ENCODE results near the gene PSMD1.
"Not testable (repeated sequence)": the region's sequence is repeated elsewhere in the genome, so short reads cannot be mapped to it uniquely, and the experiment has no call there.

Gene PSMD1

DNA sequence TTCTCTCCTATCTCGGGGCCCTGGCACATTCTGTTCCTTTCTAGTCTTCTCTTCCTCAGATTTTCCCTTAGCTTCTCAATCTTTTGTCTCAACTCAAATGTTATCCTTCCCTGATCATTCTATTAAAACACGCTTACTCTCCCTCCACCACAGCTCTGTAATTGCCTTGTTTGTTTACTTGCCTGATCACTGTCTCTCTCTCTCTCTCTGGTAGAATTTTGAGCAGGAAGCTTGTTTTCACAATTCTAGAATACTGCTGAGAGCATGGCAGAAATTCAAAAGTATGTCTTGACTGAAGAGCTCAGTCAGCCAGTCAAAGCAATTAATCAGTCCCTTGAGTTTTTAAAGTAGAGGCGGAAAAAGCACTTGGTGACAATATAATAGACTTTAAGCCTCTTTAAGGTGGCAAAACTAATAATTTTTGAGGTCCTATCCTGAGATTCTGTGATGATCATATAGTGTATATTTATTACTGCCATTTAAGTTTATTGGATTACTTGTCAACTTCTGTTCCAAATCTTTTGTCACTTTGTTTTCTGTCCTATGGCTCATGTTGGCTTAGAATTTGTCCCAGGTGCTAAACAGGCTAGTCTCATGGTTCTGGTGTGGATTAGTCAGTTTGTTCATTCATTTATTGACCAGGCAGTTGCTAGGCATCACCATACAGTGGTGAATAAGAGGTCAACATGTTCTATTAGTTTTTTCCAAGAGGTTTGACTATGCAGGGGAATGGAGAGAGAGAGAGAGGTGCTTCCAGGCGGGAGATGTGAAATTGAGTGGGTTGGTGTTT lies 2.3 kb downstream of the PSMD1 start:
- DNase-seq: no peak

DNA sequence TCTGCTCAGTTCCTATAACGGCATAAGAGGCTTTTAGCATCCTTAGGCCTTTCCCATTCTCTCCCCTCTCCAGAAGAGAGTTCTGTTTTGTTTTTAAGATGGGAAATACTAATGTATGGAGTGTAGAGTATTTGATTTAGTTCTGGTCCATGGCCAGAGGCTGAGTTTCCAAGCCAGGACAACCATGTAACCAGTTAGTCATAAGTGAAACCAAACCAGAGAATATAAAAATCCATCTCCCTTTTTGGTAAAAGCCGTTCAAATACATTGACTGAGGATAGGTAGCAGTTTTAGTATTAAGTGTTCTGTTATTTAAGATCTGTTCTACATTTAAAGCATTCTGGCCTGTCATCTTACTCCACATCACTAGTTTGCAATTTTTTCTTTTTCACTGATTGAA lies 3.1 kb downstream of the PSMD1 start:
- no peak for DNase-seq

DNA sequence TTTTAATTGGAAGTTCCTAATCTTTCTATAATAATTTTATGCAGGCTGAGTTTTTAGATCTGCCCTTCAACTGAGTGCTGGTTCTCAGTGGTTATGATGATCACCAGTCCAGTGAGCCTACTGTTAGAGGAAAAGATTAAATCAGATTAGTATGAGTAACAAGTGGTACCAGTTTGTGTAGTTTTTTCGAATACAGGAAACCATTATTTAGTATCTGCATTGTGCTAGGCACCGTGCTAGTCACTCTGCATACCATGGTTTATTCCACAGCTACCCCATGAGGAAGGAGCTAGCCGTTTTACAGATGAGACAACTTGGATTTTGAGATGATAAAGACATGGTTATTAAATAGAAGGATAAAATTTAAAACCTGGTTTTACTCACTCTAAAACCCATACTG lies 6.1 kb downstream of the PSMD1 start:
- no peak for DNase-seq

DNA sequence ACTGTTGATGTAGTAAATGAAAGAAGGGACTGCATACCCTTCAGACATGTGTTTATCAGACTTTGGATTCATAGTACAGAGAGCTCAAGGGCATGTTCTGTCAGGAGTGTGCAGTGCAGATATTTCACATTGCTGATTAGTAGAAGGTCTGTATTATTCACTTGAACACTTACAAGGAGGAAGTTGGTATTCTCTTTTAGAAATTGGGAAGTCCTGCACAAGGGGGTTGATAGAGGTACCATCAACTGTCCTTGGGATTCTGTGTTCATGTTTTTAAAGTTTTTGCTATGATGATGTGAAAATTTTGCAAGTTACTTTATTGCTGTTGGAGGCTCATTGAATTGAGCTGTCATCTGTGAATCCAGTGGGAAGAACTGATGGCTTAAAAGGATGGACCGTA lies 6.7 kb downstream of the PSMD1 start:
- DNase-seq: no peak

DNA sequence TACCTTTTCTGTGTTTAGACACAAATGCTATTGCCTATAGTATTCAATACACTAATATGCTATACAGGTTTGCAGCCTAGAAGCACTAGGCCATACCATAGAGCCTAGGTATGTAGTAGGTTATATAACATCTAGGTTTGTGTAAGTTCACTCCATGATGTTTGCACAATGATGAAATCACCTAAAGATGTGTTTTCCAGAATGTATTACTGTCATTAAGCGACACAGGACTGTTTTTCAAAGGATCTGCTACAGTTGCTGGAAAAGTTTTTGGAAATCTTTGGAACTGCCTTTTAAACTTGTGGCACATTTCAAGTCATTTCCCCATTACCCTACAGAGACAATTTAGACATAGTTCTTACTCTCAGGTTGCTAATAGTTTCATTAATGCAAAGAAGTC lies 9.3 kb downstream of the PSMD1 start:
- no peak for DNase-seq

DNA sequence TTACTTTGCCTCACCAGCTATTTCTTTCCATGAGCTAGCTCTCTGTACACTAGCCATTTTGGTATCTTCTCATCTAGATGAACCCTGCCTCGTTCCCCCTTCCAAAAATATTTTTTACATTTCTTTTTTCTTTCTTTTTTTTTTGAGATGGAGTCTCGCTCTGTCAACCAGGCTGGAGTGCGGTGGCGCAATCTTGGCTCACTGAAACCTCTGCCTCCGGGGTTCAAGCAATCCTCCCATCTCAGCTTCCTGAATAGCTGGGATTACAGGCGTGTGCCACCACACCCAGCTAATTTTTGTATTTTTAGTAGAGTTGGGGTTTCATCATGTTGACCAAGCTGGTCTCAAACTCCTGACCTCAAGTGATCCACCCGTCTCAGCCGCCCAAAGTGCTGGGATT lies 10.9 kb downstream of the PSMD1 start:
- DNase-seq: not testable (repeated sequence)

DNA sequence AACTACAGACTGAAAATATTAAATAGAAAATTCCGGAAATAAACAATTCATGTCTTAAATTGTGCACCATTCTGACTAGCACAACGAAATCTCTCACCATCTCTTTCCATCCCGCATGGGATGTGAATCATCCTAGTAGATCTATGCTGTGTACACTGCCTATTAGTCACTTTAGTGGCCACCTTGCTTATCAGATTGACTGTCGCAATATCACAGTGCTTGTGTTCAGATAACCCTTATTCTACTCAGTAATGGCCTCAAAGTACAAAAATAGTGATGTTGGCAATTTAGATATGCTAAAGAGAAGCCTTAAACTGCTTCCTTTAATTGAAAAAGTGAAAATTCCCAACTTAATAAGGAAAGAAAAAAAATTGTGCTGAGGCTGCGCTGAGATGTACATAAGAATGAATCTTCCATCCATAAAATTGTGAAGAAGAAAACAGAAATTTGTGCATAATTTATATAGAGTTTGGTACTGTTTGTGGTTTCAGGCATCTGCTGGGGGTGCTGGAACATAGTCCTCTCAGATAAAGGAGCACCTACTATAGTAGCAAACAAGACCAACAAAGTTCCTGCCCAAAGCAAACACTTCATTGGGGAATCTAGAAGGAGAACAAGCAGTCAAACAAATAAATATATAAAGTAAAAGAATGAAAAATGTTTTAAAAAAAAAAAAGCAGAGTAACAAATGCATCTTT lies 12.0 kb downstream of the PSMD1 start:
- DNase-seq: no peak

DNA sequence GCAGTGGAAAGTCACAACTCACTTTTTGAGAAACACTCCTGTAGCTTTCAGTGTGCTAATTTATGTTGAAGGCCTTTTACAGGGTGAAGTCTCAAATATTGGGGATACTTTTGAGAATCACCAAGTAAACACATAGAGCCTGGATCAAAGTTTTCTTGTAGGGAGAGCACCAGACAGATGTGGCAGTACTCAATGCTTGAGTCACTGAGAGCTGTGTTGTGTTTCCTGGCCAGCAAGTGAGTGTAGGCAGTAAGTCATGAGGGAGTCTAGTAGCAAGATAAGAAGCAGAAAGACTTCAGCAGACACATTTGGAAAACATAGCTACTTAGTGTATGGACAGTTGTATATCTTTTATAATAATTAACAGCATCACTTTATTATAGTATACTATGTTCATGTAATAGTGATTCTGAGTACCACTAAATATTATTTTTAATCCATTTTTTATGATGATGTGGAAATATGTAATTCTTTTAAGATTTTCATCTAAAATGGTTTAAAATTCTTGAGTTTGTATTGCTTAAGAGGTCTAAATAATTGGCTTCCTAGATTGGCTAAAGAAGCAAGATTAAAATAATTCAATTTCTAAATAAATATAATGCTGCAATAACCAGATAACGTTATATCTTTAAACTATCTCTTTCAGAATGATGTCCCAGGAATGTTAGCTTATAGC lies 12.8 kb downstream of the PSMD1 start:
- DNase-seq: no peak

DNA sequence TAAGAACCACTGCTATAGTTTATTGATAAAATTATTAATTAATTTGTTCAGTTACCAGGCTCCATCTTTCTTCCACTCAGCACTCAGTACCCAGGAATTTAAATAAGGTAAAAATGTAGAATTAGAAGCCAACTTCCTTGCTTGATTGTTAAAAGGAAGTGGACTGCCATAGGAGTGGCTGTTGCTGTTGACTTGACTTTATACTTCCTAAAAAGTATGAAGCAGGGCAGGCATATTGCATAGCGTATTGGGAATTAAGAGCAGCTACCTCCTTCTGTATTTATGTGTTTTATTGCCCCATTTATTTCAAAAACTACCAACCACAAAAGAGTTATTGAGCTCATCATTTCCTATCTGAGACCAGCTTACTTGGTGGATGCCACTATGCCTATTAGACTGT lies 27.9 kb downstream of the PSMD1 start:
- DNase-seq: no peak

DNA sequence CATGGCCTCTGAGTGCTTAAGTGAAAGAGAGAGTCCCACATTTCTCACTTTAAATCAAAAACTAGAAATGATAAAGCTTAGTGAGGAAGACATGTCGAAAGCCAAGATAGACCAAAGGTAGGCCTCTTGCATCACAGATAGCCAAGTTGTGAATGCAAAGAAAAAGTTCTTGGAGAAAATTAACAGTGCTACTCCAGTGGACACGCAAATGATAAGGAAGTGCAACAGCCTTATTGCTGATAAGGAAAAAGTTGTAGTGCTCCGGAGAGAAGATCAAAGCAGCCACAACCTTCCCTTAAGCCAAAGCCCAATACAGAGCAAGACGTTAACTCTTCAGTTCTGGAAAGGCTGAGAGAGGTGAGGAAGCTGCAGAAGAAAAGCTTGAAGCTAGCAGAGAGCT lies 32.1 kb downstream of the PSMD1 start:
- DNase-seq: no peak

DNA sequence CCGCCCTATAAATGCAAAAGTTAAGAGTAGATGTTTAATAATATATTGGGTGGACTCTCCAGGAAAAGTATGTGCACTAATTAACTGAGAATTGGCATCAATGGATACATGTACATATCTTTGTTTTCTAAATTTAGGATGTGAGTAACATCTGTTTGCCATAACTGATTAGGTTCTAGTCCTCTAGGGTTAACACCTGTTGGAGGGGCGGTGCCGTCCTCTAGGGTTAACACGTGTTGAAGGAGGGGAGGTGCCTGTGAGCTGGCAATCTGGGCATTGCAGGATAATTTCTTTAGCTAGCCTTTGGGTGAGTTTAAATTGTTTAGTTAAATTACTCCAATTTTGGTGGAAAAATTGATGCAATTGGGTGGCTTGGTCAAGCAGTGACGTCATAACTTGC lies 37.3 kb downstream of the PSMD1 start:
- no peak for DNase-seq

DNA sequence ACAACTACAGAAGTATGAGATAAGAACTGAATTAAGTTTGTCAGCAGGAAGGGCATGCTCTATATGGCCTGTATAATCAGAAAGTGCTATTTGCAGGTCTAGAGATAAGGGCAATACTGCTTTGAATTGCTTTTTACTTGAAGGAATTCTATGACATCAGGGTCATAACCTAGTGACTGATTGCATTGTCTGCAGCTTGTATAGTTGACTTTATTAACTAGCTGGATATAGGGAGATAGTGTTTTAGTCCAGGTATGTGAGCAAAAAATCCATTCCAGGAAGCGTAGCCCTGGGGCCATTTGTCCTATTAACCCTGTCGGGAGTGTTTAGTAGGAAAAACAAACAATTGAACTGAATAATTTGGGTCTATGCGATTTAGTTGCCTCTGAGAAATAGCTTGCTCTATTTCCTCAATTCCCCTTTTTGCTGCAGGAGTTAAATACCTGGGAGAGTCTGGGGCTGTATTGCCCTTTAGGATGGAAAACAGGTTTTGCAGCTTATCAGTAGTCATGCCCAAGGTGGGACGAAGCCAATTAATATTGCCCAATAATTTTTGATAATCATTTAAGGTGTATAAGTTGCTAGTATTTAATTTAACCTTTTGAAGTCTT lies 38.2 kb downstream of the PSMD1 start:
- no peak for DNase-seq

DNA sequence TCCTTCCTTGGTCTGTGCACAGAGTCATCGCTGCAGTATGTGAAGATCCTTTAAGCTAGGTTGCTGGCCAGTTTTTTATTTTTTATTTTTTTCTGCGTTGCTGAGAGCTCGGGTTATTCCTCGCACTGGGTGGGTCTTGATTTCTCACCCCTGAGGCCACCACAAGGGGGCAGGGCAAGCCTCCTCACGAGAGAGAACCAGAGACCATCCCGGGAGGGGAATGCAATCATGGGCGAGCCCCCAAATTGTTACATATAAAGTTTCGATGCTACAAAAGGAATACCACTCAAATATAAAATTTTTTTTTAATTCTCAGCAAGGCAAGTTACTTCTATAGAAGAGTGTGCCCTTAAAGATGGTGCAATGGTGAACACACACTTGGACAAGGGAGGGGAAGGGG lies 43.3 kb downstream of the PSMD1 start:
- no peak for DNase-seq

DNA sequence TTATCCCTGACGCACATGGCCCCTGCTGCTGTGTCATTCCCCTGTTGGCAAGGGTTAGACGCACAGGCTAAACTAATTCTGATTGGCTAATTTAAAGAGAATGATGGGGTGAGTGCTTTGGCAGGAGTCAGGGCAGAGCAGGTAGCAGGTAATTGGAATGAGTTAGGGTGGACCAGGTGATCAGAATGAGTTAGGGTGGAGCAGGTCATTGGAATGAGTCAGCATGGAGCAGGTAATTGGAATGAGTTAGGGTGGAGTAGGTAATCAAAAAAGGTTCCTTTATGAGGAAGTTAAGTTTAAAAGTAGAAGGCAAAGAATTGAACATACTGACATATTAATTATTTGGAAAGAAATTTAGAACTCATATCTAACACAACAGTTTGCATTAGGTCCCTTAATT lies 43.7 kb downstream of the PSMD1 start:
- DNase-seq: not testable (repeated sequence)

DNA sequence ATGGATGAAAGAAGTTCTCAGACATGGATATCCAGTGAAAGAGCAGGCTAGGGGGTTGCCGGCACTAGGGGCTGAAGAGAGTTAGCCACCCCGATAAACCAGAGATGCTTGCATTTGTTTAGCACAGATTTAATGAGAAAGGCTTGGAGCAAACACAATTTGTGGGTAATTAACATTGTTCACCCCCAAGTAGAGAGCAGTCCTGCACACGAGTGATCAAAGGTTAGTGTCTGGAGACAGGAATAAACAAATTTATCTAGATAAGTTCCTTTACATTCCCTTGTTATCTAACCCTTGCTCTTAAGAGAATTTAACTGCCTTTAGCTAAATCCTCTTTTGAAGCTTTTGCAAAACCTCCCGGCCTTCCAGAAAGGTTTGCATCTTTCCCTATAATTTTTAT lies 44.3 kb downstream of the PSMD1 start:
- DNase-seq: no peak

DNA sequence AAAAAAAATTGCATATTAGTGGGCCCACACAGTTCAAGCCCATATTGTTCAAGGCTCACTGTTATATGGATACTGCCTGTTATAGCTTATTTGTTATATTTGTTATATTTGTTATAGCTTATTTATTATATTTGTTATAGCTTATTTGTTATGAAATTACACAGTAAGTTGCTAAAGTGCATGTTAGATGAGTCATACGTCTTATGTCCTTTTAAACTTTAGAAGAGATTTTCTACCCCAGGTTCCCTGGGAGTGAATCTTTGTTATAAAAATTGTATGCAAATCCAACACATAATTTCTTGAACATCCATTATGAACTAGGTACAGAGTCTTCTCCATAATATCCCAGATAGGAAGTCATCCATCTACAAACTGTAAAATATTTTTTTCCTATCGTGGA lies 46.1 kb downstream of the PSMD1 start:
- no peak for DNase-seq

DNA sequence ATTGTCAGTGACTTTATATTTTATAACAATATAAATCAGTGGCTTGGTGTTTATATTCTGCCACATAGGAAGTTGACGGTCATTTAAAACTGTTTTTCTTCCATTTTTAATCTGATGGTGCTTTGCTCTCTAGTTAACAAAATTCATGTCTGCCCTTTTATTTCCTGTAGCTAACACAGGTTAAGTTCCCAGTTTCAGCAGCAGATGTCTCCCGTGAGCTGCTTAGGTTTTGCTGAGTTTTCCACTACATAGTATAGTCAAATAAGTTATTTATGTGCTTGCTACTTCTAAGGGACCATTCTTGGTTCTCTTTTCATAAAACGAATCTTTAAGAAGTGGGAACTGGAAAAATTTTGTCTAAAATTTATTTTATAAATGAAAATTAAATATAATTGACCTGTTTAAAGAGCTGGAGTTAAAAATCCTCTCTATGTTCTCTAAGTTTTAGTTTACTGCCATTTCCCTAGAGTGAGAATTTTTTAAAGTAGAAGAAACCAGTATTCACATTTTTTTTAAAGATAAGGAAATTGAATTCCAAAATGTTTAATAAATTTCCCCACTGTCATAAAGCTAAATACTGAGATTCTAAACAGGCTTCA lies 47.5 kb downstream of the PSMD1 start:
- peak; percentile 21 for DNase-seq

DNA sequence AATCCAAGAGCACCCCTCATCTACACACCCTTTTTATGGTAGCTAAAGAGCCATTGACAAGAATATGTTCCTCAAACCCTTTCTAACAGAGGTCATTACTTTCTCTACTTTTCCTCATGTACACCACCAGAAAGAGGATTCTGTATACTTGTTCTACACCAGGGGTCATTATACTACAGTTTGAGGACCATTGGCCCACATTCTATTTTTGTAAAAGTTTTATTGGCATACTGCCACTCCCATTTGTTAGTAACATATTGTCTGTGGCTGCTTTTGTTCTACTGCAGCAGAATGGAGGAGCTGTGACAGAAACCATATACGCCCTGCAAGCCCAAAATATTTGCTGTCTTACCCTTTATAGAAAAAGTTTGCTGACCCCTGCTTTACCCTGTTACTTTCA lies 53.9 kb downstream of the PSMD1 start:
- DNase-seq: no peak

DNA sequence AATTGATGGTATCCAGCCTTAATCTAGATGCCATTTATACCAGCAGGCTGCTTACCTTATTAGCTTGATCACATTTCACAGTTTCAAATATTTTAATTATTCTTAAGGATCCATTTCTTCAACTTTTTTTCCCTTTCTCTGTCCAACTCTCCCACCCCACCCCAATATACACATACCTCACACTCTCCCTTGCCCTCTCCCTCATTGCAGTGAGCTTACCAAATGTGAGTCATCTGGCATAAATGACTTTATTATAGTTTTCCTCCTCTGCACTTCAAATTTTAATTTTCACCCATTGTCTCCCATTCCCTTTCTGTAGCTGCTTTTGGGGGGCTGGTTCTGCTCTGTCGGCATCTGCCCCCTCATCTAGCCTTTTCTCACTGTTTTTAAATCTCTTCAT lies 55.3 kb downstream of the PSMD1 start:
- no peak for DNase-seq

DNA sequence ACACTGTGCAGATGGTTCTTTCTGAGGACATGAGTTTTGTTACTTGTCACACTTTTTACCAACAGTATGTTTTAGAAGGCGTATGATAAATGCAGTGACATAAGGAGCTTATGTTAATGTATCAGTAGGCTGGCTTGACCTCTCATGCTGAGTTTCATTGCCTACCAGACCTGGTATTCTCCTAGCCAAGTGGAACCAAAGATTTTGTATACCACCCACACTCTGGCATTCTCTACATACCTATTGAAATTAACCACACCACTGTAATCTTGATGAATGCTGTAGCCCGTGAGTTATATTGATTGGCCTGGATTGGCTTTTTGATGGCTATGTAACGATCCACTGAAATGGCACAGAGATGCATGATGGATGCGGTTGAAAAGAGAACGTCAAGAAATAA lies 56.8 kb downstream of the PSMD1 start:
- no peak for DNase-seq

DNA sequence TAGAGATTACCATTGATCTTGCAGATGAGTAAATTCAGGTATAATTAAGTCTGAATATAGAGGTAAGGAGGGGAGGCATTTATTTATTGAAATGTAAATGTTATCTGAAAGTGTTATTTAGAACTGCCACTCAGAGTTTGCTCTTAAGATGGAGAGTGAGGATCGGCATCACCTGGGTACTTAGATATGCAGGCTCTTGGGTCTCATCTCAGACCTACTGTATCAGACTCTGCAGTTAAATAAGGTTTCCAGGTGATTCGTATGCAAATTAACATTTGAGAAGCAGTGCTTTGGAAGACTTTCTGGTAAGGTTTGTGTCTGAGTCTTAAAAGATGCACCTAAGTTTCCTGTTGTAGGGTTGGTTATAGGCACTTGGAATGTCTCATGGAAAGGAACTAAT lies 59.0 kb downstream of the PSMD1 start:
- DNase-seq: no peak

DNA sequence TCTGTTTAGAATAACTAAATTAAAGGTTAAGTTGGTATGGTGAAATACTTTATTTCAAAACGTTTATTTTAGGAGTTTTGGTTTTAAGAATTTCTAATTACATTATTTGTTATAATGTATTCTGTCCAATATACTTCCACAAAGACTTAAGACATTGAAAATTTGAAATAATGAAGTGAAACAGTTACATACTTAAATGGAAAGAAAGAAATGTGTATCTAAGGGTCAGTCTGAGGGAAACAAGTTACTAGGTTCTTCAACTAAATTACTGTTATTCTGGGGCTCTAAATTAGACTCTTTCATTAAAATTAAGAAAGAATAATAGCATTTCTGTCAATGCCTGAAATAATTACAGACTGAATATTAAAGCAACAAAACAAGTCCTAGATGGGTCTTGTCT lies 60.5 kb downstream of the PSMD1 start:
- no peak for DNase-seq

DNA sequence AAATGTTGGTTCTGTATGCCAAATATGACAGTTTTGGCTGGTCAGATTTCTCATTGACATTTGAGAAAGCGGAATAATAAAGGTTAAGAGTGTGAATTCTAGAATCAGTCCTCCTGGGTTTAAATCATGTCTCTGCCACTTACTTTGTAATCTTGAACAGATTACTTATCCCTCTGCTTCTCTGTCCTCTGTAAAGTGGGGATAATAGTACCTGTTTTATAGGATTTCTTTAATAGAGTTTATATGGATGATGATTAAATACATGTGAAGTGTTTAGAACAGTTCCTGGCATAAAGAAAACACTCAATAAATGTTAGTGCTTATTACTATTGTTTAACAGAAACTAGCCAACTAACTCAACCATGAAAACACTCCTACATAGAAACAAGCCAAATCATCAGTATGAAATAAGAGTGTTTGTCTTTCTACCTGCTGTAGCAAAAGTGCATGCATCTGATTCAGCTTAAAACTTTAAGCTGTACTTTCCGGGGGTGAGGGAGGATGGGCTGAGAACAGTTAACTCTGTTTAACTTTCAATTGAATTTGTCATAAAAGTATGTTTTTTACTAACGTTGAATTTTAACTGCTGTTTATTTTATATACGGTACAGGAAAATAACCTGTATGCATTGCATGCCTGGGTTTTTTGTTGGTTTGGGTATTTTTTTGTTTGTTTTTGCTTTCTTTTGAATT lies 61.4 kb downstream of the PSMD1 start:
- no peak for DNase-seq

Measured in NCI-H2171 treated with DMSO at 0.1 percent for 48 hours (cell line).